IPS-18c (cell line): ENCODE measurements around the gene CNKSR2.

ENCODE experiments used
- H3K4me3 ChIP-seq: 2 replicates; pipeline ENCODE4 v1.7.0; 2013; ENCODE audit warnings: low read depth, mild to moderate bottlenecking, low read length, moderate library complexity; ENCODE audit not compliant: insufficient read depth
- H3K9me3 ChIP-seq: one replicate; pipeline ENCODE4 v1.6.1; 2013; ENCODE audit warnings: mild to moderate bottlenecking, low read length, moderate library complexity; ENCODE audit not compliant: control insufficient read depth, insufficient read depth

Gene CNKSR2

DNA sequence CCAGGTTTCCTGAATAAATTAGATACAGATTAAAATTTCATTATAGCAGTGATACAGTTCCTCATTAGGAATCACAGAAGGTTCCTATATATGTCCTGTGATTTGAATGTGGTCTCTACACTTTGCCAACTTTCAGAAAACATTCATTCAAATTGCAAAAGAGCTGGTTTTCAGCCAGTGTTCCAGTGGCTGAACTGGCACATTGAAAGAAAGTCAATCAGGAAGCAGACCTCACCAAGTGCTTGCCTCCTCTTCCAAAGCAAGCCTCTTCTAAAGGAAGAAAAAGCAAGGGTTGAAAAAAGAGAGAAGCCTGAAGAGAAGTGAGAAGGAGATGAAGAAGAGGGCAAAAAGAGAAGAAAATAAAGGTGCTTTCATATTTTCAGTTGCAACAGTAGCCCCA, 271.2 kb downstream of the CNKSR2 start:
- no peak overlapping the region for H3K4me3 ChIP-seq
- no peaks in the 10 kb centered on the region for H3K9me3 ChIP-seq

DNA sequence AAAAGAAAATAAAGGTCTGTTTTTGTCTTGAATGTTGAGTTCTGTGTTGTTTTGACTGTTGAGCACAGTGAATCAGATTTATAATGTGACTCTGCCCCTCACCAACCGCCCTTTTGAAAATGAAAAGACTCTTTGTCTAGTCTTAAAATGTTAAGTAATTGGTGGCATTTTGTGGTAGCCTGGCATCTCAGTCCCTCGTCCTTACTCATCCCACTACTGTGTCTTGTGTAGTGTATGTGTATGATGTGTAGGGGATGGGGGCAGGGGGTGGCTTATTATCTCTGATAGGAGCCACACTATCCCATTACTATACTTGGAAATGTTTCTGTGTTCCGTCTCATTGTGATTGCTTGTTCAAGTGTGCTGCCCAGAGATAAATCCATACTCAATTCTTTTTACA, 271.7 kb downstream of the CNKSR2 start:
- Histone ChIP-seq H3K4me3 (no peak overlapping the region), H3K9me3 (no peaks in the 10 kb centered on the region)

DNA sequence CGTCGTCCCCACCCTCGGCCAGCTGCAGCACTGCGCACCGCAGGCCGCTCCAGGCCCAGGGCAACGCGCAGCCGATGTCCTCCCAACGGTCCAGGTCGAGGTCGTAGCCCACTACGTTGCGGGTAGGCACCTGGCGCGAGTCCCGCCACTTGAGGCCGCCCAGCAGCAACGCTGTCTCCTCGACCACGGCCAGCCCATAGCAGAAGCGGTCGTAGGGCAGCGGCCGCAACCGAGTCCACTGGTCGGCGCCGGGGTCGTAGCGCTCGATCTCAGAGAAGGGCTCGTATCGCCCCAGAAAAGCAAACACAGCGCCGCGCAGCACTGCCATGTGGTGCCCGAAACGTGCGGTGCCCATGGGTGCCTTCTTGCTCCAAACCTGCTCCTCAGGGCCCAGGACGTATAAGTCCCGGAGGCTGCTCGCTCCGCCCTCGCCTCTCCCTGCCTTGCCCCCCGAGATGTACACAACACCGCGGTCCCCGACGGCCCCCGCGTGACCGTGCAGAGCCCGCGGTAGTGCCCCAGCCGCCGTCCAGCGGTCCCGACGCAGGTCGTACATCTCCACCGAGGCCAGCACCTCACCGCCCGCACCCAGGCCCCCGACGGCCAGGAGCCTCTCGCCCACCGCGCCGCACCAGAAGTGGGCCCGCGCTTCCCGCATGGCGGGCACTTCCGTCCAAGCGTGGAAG, 281.8 kb downstream of the CNKSR2 start:
- no peak overlapping the region for H3K4me3 ChIP-seq

DNA sequence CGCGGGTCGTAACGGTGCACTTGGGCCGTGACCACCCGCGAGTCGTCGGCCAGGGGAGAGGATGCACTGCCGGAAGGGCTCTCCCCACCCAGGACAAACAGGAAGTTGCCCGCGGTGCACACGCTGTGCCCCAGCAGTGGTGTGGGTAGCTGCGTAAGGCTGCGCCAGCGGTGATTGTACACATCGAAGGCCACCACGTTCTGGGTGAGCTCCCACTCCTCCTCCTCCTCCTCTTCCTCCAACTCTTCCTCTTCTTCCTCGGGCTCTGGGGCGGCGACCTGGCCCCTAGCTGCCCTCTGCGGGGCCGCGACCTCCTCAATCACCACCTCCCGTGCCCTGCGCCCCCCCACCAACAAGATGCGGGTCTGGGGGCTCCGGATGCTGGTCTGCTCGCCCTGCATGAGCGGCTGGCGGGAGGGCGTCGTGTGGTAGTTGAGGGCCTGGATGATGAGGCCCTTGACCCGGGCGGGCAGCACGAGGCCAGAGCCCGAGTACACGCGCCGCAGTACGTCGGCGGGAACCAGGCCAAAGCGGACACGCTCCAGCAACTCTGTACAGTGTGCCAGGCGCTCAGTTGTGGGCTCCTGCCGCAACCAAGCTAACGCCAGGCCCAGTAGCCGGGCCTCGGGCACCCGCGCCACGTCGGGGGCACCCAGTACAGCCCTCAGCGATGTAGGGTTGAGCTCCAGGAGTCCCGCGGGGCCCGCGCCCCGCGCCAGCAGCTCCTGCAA, 282.5 kb downstream of the CNKSR2 start:
- Histone ChIP-seq H3K9me3 (peaks cover 4% of the 10 kb centered on the region), H3K4me3 (no peak overlapping the region)

More for the DNA sequence above, 281.8 kb downstream of the CNKSR2 start:
- H3K9me3 ChIP-seq, result peaks cover 4% of the 10 kb centered on the region

DNA sequence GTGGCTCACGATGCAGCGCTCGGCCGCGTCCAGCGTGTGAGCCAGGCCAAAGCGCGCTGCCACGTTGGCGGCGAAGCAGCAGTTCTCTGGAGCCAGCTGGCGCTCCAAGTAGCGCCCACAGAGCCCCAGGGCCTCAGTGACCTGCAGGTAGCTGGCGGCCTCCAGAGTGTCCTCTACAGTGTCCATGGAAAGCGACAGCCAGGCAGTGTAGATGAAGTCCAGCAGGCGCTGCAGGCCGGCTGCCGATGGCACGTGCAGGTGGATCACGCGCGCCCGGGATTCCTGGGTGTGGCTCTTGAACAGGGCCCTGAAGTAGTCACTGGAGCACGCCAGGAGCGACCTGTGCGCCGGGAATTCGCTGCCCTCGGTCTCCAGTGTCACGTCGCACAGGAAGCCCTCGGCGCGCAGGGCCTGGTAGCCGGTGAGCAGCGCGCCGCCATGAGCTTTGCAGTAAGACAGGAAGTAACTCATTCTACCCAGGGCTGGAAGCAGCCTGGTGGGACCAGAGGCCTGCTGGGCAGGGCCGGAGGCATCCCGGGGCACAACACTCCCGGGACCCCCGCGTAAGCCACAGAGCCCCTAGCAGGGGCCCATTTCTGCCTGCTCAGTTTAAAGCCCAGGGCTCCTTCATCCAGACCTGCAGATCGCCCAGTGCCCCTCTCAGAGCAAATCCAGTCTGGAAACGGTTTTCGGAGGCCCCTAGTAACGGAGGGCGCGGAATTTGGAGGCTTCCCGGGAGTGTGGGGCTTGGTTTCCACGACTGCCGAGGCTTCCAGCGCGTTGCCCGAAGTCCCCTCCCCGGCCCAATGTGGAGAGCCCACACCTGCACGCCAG, 283.3 kb downstream of the CNKSR2 start:
- Histone ChIP-seq H3K4me3 (no peak overlapping the region), H3K9me3 (peaks cover 4% of the 10 kb centered on the region)

DNA sequence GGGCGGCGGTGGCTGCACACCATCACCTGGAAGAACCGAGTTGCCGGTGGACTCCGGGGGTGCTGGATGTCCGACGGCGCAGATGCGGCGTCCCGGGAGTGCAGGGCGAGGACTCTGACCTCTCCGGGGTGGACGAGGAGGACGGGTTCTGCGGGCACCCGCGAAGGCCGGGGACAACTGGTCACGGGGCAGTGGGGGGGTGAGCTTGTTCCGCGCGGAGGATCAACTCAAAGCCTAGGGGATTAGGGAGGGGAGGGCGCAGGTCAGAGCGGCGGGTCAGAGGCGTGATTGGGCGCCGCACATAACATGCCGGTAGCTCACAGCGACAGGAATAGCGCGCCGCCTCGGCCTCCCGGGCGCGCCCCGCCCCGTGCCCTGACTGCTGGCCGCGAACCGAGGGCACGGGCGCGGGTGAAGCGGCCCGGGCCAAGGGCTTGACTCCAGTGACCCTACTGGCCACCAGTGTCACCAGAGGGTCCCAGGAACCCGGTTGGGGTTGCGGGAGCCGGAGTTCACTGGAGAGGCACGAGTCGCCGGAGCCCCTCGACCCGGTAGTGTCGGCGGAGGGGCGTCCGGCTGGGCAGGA, 284.0 kb downstream of the CNKSR2 start, which contains the start of gene KLHL34:
Gene KLHL34, minus strand, starts transcription at position 179 of the 586 bp plus-strand sequence. CDS start 542 bp downstream, outside the sequence.
- Histone ChIP-seq H3K9me3 (peaks cover 4% of the 10 kb centered on the region), H3K4me3 (no peak within 1 kb of the TSS)

DNA sequence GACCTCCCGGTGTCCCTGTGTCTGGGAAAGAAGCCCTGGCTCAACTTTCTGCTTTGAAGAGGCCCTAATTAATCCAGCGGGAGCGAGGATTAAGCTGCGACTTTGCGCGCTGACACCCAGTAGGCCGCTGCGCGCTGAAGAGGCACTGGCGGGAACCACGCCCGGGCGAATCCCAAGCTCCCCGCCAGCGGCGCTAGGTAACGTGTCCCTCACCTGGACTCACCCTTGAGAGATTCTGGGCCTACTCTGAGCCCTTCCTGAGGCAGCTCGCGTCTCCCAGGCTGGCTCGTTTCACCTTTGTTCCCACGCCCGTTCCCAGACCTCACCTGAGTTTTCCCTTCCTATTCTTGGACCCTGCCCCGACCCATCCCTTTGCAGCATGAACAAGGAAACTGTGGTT, 284.5 kb downstream of the CNKSR2 start:
- Histone ChIP-seq H3K9me3 (peaks cover 4% of the 10 kb centered on the region), H3K4me3 (no peak overlapping the region)

DNA sequence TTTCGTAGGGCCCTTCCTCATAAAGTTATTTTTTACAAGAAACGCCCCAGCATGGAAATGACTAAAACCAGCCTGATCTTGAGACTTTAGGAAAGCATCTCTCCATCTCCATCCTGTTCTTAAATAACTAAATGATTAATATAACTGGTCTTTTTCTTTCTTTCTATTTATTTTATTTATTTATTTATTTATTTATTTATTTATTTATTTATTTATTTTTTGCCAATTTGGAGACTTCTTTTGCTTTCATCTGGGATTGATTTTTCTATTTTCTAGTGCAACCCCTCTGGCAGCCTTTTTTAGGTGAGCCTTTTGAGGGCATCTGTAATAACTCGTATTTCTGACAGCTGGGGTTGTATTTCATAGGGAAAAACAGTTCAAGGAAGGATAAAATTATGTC, 285.1 kb downstream of the CNKSR2 start:
- Histone ChIP-seq H3K4me3 (no peak overlapping the region), H3K9me3 (peaks cover 4% of the 10 kb centered on the region)

DNA sequence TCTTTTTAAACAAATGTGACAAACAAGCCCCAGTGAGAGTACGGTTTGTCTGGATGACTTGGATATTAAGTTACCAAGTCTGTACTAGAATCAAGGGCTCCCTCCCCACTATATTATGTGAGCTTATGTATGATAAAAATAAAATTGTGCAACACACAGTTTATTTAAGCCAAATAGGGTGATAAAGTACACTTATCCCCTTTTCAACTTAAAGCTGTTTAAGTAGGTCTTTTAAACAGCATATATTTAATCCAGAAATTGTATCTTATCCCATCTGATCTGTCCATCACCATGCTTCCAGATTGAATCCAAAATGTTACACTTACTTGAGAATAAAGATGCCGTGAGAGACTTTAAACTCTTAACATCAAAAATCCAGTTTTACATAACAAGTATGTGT, 285.9 kb downstream of the CNKSR2 start:
- Histone ChIP-seq H3K9me3 (peaks cover 4% of the 10 kb centered on the region), H3K4me3 (no peak overlapping the region)

DNA sequence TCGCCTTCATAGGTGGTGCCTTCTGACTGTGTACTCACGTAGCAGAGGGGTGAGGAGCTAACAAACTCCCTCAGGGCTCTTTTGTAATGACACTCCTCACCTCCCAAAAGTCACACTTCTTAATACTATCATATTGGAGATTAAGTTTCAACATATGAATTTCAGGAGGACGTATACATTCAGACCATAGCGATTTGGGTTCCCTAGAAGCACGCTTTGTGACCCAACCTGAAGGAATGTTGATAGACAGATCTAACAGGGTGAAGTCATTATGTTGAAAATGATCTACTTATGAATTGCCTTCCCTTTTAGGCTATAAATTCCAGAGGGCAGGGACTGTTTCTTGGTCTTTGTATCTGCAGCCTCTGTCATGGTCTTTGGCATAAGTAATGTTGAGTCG, 287.1 kb downstream of the CNKSR2 start:
- Histone ChIP-seq H3K9me3 (peaks cover under 1% of the 10 kb centered on the region), H3K4me3 (no peak overlapping the region)

DNA sequence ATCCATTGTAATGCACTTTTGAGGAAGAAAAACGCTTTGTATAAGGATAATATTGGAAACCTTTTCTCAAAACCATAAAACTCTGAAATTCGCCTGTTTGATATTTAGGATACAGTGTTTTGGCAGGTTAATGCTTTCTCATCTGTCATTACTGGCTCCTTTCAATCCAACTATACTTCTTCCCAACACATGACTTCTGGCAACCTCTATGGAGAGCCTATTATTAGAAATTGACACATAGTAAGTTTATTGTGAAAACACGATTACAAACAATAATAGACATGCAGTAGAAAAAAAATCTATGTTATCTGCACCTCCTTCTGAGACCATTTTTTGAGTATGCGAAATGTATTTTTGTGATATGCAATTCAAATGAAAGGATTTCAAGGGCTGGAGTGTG, 288.5 kb downstream of the CNKSR2 start:
- Histone ChIP-seq H3K4me3 (no peak overlapping the region), H3K9me3 (peaks cover 2% of the 10 kb centered on the region)

DNA sequence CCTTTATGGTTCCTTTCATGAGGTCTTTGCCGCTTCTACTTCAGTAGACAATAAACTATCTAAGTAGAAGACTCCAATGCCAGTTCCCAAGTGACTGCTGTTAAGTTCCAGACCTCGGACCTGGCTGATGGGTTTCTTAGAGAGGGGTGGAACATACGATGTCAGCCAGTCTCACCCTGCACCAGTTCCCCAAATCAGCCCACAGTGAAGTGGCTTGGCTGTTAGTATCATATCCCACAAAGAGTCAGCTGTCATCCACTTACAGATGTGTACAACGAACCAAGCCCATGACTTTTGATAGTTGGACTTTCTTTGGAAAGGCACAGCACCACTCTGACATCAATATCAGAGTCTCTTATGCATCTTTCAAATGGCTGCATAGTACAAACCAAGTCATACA, 292.0 kb downstream of the CNKSR2 start:
- H3K9me3 ChIP-seq, result peaks cover 2% of the 10 kb centered on the region
- H3K4me3 ChIP-seq, result no peak overlapping the region

DNA sequence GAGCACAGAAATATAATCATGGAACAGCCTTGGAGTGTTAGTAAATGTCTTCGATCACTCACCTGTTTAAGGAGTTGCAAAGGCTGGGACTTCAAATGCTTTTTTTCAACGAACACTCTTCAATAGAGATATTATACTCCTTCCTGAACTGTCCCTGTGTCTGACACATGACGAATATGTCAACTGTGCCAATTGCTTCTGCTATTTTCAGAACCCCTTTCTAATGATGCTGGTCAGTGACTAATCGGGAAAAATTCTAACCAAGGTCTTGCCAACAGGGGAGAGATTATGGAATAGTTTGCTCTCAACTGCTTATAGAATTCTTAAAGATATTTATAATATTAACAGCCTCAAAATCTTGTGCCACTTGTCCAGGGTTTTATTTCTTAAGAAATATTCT, 292.5 kb downstream of the CNKSR2 start:
- H3K4me3 ChIP-seq, result no peak overlapping the region

DNA sequence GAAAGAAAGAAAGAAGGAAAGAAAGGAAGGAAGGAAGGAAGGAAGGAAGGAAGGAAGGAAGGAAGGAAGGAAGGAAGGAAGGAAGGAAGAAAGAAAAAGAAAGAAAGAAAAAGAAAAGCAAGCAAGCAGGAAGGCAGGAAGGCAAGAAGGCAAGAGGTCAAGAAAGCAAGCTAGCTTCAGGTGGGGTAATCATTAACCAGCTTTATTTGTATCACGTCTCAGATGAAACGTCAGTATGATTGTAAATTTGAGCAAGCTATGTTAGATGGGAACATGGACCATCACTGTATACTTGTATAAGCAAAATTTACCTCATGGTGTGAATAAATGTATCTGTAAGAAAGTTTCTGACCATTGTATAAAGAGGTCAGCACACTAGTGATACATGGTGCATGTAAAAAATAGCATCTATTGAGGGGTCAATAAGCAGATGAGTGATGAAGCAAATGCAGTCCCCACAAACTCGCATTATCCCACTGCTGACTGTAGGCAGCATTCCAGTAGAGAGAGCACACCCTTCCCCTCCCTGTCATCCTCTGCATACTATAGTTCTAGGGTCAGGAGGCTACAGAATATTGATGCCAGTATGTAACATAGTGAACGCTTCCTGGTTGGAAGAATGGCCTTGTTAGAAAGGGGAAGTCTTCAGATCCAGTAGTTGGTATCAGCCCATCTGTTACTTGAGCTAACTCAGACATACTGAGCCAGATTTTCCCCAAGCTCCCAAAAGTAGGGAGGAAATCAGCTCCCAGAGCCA, 300.4 kb downstream of the CNKSR2 start:
- Histone ChIP-seq H3K4me3 (no peak overlapping the region), H3K9me3 (no peaks in the 10 kb centered on the region)

More for the DNA sequence above, 292.5 kb downstream of the CNKSR2 start:
- H3K9me3 ChIP-seq, result peaks cover 2% of the 10 kb centered on the region

DNA sequence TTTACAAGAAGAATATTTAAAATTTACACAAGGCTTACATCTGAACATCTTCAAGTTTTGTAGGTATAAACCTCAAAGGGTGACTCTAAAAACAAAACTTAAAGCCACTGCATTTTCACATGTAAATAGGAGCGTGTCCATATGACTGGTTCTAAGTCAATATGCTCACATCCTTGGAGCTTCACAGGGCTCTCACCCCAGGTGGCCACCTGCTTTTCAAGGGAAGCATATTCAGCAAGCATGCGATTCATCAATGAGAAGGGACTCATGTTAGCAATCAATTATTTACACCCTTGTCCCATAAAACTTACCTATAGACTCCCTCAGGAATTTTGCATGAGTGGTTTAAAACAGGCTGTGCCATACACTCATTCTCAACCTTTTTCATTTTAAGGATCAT, 301.7 kb downstream of the CNKSR2 start:
- Histone ChIP-seq H3K4me3 (no peak overlapping the region), H3K9me3 (no peaks in the 10 kb centered on the region)

DNA sequence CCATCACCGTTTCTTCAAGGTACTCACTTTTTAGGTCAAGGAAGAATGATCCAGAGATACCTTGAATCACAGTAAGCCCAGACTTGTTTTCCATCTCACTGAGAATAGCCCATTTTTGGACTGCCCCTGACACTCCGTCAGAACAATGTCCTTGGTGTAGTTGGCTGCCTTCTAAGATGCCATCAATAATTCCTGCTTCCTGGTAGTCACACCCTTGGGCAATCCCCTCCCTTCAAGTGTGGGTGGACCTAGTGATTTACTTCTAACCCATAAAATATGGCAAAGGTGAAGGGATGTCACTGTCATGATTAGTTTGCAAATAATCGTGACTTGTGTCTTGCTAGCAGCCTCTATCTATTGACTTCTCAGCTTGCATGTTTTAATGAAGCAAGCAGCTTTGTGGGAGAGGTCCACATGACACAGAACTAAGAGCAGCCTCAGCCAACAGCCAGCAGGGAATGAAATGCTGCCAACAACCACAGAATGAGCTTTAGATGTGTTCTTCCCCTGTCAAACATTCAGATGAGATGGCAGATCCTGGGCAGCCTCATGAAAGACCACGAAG, 303.9 kb downstream of the CNKSR2 start:
- H3K9me3 ChIP-seq, result no peaks in the 10 kb centered on the region
- no peak overlapping the region for H3K4me3 ChIP-seq
